IPS-20b (cell line): Measurements from ENCODE around the gene ZNF593.

Experiments
- H3K27ac ChIP-seq: one replicate; pipeline ENCODE4 v1.5.1; 2013; ENCODE audit warnings: low read length
- H3K27me3 ChIP-seq: 2 replicates; pipeline ENCODE4 v1.6.1; 2013; ENCODE audit warnings: mild to moderate bottlenecking, low read length, inconsistent platforms; ENCODE audit not compliant: insufficient read depth
- H3K36me3 ChIP-seq: 2 replicates; pipeline ENCODE4 v1.6.1; 2013; ENCODE audit warnings: low read depth, mild to moderate bottlenecking, inconsistent platforms, low read length, moderate library complexity; ENCODE audit not compliant: insufficient read depth
- H3K4me1 ChIP-seq: 2 replicates; pipeline ENCODE4 v1.6.1; 2013; ENCODE audit warnings: mild to moderate bottlenecking, control low read depth, inconsistent platforms, low read length, moderate library complexity; ENCODE audit not compliant: insufficient read depth
- H3K4me3 ChIP-seq: 2 replicates; pipeline ENCODE4 v1.5.1; 2013; ENCODE audit warnings: mild to moderate bottlenecking, low read length, inconsistent platforms
- H3K9ac ChIP-seq: 2 replicates; pipeline ENCODE4 v1.6.1; 2013; ENCODE audit warnings: low read depth, mild to moderate bottlenecking, inconsistent platforms, low read length, moderate library complexity
- H3K9me3 ChIP-seq: 2 replicates; pipeline ENCODE4 v1.6.1; 2013; ENCODE audit warnings: mild to moderate bottlenecking, low read depth, low read length, inconsistent platforms; ENCODE audit not compliant: insufficient read depth

Gene ZNF593

GRCh38 chr1:26164036-26164860 lies 5.5 kb upstream of the ZNF593 start:
- no peaks in the 10 kb centered on the region for H3K9me3 ChIP-seq
- H3K9ac ChIP-seq = peak overlapping the region; percentile 74; the same call in 1 of the 2 replicates
- peaks cover 15% of the 10 kb centered on the region; the same call in 1 of the 2 replicates for H3K4me1 ChIP-seq
- peak overlapping the region; percentile 73 for H3K4me3 ChIP-seq
- H3K27ac ChIP-seq = no peak overlapping the region
- peaks cover 89% of the 10 kb centered on the region for H3K27me3 ChIP-seq
- no peaks in the 10 kb centered on the region for H3K36me3 ChIP-seq

- peaks cover 18% of the 10 kb centered on the region; the same call in 1 of the 2 replicates for H3K4me1 ChIP-seq
- no peaks in the 10 kb centered on the region for H3K9me3 ChIP-seq
- H3K36me3 ChIP-seq = no peaks in the 10 kb centered on the region
- H3K27me3 ChIP-seq = peaks cover 83% of the 10 kb centered on the region
- peak overlapping the region; percentile 73 for H3K4me3 ChIP-seq
- H3K27ac ChIP-seq = no peak overlapping the region
- peak overlapping the region; percentile 74; the same call in 1 of the 2 replicates for H3K9ac ChIP-seq
Measured at GRCh38 chr1:26164861-26165842, 4.6 kb upstream of the ZNF593 start.

- Histone ChIP-seq H3K9ac (no peak overlapping the region), H3K4me3 (no peak overlapping the region), H3K9me3 (no peaks in the 10 kb centered on the region), H3K4me1 (peaks cover 23% of the 10 kb centered on the region), H3K27me3 (peaks cover 67% of the 10 kb centered on the region), H3K27ac (no peak overlapping the region), H3K36me3 (peaks cover 6% of the 10 kb centered on the region; the same call in 1 of the 2 replicates)
Measured at GRCh38 chr1:26166719-26167281, 2.9 kb upstream of the ZNF593 start.

GRCh38 chr1:26168410-26169197 lies 1.1 kb upstream of the ZNF593 start, which contains the start of gene C1orf232:
C1orf232 (minus strand) TSS chr1:26168963; CDS start chr1:26168499, 464 bp downstream.
- peak within 1 kb of the TSS; percentile 75 for H3K4me3 ChIP-seq
- peaks cover 23% of the 10 kb centered on the region for H3K4me1 ChIP-seq
- H3K9ac ChIP-seq = peak within 1 kb of the TSS; percentile 80; the same call in 1 of the 2 replicates
- H3K27ac ChIP-seq = peak within 1 kb of the TSS; percentile 22
- H3K9me3 ChIP-seq = no peaks in the 10 kb centered on the region
- H3K27me3 ChIP-seq = peaks cover 49% of the 10 kb centered on the region
- peaks cover 6% of the 10 kb centered on the region; the same call in 1 of the 2 replicates for H3K36me3 ChIP-seq

GRCh38 chr1:26169198-26169554 lies 532 bp upstream of the ZNF593 start:
- H3K27me3 ChIP-seq = peaks cover 43% of the 10 kb centered on the region
- no peak overlapping the region for H3K27ac ChIP-seq
- peaks cover 23% of the 10 kb centered on the region for H3K4me1 ChIP-seq
- no peaks in the 10 kb centered on the region for H3K9me3 ChIP-seq
- peak overlapping the region; percentile 75; the same call in 1 of the 2 replicates for H3K4me3 ChIP-seq
- H3K36me3 ChIP-seq = peaks cover 6% of the 10 kb centered on the region; the same call in 1 of the 2 replicates
- H3K9ac ChIP-seq = peak overlapping the region; percentile 80; the same call in 1 of the 2 replicates

GRCh38 chr1:26170472-26170821 lies 739 bp downstream of the ZNF593 start:
- Histone ChIP-seq H3K9ac (peak overlapping the region; percentile 80; the same call in 1 of the 2 replicates), H3K27ac (no peak overlapping the region), H3K36me3 (peaks cover 6% of the 10 kb centered on the region; the same call in 1 of the 2 replicates), H3K4me1 (peaks cover 18% of the 10 kb centered on the region), H3K27me3 (peaks cover 30% of the 10 kb centered on the region), H3K4me3 (peak overlapping the region; percentile 75), H3K9me3 (no peaks in the 10 kb centered on the region)

GRCh38 chr1:26171084-26172072 lies 1.7 kb downstream of the ZNF593 start, which contains the start of gene ZNF593OS:
ZNF593OS (minus strand) TSS chr1:26171832; CDS start chr1:26171661, 171 bp downstream.
- H3K9me3 ChIP-seq = no peaks in the 10 kb centered on the region
- peak within 1 kb of the TSS; percentile 75 for H3K4me3 ChIP-seq
- H3K27ac ChIP-seq = no peak within 1 kb of the TSS
- H3K27me3 ChIP-seq = peaks cover 22% of the 10 kb centered on the region
- peaks cover 11% of the 10 kb centered on the region for H3K4me1 ChIP-seq
- no peak within 1 kb of the TSS; the same call in 1 of the 2 replicates for H3K9ac ChIP-seq
- H3K36me3 ChIP-seq = peaks cover 6% of the 10 kb centered on the region; the same call in 1 of the 2 replicates

- H3K36me3 ChIP-seq = peaks cover 6% of the 10 kb centered on the region; the same call in 1 of the 2 replicates
- H3K27ac ChIP-seq = no peak overlapping the region
- no peaks in the 10 kb centered on the region for H3K9me3 ChIP-seq
- H3K9ac ChIP-seq = no peak overlapping the region
- H3K4me3 ChIP-seq = no peak overlapping the region
- H3K27me3 ChIP-seq = no peaks in the 10 kb centered on the region
- peaks cover 4% of the 10 kb centered on the region; the same call in 1 of the 2 replicates for H3K4me1 ChIP-seq
Measured at GRCh38 chr1:26175346-26175745, 5.6 kb downstream of the ZNF593 start.

- Histone ChIP-seq H3K27ac (no peak within 1 kb of the TSS), H3K27me3 (no peaks in the 10 kb centered on the region), H3K4me1 (no peaks in the 10 kb centered on the region; the same call in 1 of the 2 replicates), H3K4me3 (peak within 1 kb of the TSS; percentile 76), H3K36me3 (0 out of 2 replicates have a peak, but pooled peaks cover 9% of the 10 kb centered on the region), H3K9me3 (no peaks in the 10 kb centered on the region), H3K9ac (peak within 1 kb of the TSS; percentile 75; the same call in 1 of the 2 replicates)
Measured at GRCh38 chr1:26177182-26177684, 7.5 kb downstream of the ZNF593 start, which contains the start of gene CNKSR1. CNKSR1 (plus strand) TSS chr1:26177491; CDS start chr1:26177548, 57 bp downstream.
